GM21423 (cell line): ENCODE data around the gene RRAS.

ENCODE experiments used
- ATAC-seq: cut with Tn5 transposase; IDR thresholded peaks from one replicate; pipeline ENCODE4 v1.9.1; 2021; ENCODE audit warnings: mild to moderate bottlenecking, moderate library complexity; ENCODE audit not compliant: unreplicated experiment

RRAS gene

DNA sequence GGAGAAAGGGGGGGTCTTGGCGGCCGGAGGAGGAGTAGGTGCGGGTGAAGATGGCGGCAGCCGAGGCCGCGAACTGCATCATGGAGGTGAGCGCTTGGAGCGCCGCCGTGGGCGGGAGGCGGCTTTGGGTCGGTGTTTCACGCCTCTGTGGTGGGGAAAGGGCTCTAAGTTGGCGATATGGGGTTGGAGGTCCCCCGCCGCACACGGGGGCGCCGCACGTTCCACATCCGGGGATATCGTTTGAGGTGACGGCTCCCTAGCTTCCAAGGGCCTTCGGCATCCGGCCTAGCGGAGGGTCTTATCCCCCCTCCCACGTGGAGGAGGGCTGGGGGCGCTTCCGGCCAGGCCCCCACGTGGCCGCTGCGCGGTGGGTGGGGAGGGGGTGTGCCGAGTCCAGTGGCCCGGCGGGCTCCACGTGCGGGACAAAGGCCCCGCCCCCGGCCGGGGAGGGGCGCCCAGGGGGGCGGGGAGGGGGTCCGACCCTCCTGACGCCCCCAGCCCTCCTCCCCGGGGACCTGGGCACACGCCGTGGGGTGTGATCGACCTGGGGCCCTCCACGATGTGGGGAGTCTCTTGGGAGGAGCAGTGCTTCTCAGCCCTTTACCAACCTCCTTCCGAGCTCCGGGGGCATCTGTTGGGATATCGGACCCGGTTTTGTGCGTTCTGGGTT is 37.4 kb upstream of the RRAS start, which contains the start of gene PRMT1:
Gene PRMT1 (plus strand): TSS at position 41 of the 670 bp plus-strand sequence. CDS start 10 bp downstream, at position 51.
- no peak for ATAC-seq

DNA sequence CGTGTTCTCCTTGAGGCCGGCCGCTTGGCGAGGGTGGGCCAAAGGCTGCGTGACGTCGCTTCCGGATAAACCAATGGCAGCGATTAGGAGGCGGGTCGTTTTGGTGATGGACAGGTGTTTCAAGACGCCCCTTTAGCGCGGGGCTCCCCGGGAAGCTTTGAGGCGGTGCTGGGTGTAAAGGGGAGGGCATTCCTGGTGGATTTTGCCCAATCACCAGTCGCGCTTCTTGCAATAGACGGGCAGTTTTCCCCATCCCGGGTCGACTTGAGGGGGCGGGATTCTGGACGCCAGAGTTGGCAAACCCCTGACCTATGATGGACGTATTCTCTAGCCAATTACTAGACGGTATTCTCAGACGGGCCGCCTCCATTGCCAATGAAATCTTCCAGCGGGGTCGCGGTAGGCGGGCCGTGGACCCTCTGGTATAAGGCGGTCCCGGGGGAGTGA is 36.9 kb upstream of the RRAS start:
- peak; percentile 70 for ATAC-seq

DNA sequence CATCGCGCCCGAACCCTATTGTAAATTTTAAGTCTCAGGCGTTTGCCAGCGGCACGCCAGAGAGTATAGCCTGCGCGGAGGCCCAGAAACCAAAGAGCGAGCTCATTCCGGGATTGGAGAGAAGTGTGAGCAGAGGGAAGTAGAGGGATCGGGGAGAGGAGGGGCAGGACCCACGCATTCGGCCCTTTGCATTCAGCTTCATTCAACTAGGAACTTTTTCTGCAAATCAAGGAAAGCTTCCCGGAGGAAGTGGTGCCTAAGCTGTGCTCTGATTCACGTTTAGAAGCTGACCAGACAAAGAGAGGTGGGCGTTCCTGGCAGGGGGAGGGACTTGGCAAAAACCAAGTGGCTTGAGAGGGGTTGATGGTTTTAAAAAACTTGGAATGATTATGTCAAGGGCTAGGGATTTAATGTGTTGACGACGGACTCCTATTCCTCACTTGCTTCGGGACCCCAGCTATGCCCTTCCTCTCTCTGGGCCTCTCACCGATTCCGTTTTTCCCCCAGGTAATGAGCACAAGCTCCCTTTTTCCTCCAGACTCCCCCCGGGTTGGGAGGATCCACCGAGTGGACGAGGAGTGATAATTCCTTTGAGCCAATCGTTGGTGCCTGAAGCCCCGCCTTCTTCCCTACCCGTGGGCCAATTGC is 36.3 kb upstream of the RRAS start:
- ATAC-seq: no peak

DNA sequence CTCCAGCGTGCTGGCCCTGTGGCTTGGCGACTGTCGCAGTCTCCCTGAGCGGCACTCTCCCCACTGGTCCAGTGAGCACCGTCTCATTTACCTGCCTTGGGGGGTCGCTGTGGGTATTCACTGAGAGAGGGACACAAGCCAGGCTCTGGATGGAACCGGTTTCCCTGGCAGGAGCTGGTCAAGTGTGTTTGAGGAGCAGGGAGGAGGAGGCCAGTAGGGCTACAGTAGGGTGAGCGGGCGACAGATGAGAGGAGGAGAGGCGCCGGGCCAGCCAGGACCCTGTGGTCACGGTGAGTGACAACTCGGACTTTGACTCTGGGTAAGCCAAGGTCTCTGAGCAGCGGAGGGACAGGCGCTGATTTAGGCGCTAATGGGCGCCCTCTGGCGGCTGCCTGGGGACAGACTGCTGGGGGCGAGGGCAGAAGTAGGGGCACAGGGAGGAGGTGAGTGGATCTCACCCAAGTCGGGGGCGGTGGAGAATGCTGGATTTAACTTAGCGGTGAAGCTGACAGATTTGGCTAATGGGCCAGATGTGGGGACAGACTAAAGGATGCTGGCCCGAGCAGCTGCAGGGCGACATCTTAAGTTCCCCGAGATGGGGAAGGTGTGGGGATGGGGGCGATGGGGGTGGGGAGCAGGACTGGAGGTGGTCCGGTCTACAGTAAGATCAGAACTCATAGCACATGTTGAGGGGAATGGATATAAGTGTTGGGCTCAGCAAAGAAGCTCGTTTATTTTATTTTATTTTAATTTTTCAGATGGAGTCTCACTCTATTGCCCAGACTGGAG is 32.4 kb upstream of the RRAS start:
- ATAC-seq: no peak

DNA sequence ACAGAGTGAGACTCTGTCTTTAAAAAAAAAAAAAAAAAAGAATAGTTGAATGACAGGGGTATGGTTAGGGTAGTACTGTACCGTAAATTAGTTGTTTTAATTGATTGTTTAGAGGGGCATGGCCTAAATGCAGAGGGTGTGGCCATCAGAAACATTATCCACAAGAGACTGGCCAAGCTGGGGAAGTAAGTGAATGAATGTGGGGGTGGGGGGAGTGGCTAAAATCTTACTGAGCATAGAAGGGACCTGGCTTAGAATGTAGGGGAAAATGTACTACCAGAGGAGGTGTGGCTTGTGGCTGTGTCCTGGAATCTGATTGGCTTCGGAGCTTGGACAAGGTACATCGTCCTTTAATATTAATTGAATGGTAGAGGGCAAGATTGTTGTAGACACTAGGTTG is 29.6 kb upstream of the RRAS start:
- ATAC-seq: no peak

DNA sequence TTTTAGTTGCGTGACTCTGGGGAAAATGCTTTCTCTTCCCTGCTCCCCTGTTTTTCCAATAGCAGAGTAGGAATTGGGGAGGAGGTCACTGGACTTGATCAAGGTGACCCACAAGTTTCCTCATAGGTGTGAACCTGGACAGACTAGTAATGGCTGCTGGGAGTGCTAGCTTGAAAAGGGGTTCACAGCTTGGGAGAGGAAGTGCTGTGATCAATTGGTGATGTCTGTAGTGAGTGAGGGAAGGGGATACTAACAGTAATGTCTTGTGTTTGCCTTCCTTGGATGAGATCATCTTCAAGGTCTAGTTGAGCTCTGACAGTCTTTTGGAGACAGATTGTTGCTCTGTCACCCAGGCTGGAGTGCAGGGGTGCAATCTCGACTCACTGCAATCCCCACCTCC is 27.5 kb upstream of the RRAS start:
- ATAC-seq: no peak

DNA sequence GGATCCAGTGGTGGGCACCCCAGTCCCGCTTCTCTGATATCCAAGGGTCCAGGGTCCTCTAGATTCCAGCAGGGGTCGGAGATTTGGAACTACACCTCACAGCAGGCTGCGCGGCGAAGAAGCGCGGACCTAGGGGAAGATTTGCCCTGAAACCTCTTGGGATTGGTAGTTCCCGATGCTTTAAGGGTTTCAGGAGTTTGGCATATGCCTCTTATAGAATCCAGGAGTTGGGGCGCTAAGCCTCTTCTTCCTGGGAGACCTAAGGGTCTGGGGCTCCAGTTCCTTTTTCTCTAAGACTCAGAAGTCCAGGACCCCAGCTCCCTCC is 26.1 kb upstream of the RRAS start:
- no peak for ATAC-seq

DNA sequence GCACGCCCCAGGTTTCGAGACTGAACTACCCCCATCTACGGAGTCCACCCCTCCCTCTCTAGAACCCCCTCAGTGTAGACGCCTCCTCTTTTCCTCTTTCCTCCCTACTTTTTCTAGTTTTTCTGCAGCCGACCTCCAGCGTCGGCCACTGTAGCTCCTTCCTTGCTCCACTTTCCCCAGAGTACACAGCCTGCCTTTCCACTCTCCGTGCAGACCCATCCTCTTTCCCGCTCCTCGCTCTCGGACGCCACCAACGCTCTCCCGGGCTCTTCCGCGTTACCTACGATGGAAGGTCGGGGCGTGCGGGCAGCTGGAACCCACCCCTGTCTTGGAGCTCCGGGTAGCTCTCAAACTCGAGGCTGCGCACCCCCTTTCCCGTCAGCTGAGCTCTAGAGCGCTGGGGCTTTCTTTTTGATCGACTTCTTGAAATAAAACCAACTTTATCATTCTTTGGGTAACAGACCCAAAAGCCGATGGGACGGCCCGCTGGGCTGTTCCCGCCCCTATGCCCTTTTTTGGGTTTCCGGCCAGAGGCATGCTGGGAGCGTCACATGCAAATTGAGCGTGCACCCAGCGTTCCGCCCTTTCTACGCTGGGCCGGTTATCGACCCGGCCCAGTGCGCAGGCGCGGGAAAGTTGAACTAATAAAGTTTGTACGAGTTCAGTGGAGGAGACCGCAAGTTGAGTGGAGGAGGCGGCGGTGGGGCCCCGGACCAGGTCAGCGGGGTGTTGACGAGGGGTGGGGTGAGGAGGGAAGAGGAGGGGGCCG is 25.6 kb upstream of the RRAS start, which contains the start of the genes BCL2L12 and IRF3:
Gene BCL2L12 (plus strand): TSS at position 583 of the 769 bp plus-strand sequence. CDS start 760 bp downstream, outside the sequence.
Gene IRF3 (minus strand): TSS at position 507 of the 769 bp plus-strand sequence. CDS start 1,019 bp downstream, outside the sequence.
- peak; percentile 88 for ATAC-seq

DNA sequence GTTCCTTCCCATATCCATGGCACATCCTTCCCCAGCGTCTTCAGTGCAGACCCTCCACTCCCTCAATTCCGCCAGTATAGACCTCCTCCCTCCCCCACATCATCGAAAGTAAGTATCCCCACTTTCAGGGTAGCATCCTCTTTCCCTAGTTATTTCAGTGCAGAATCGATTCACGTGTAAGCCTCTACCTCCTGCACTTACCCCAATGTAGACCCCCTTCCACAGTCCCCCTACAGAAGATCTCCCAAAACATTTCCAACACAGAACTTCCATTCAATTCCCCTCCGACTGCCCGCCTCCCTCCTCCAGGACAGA is 25.1 kb upstream of the RRAS start:
- ATAC-seq: no peak

DNA sequence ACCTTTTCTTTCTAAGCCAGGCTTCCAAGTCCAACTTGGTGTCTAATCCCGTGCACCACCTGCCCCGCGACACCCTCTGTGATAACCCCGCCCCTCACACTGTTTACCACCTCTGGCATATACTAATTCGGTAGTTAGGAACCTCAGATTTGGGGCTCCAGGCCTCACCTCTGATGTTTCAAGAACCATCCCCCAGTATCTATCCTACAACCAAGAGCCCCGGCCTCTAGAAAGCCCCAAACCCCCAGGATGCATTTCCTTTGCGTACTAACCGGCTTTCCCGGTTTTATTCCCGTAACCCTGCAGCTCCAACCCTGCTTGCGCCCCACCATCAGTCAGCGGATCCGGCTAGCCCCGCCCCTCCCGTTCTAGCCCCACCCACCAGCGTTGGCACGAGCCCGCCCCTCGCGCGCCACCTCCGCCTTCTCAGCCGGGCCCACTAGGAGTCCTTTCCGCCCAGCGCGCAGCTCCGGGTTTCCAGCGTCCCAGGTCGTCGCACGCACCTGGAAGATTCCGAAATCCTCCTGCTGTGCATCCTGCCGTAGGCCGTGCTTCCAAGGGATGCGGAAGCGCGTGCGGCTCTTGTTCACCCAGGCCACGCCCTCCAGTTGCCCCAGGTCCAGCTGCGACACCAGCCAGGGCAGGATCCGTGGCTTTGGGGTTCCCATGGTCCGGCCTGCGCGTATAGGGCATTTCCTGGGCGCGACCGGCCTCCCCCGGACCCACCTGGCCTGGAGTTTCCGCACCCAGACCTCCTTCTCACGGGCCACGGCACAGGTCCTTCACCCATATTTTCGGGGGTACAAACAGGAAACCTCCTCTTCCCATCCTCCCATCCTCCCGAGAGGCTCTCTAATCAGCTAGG is 24.5 kb upstream of the RRAS start:
- peak; percentile 40 for ATAC-seq

DNA sequence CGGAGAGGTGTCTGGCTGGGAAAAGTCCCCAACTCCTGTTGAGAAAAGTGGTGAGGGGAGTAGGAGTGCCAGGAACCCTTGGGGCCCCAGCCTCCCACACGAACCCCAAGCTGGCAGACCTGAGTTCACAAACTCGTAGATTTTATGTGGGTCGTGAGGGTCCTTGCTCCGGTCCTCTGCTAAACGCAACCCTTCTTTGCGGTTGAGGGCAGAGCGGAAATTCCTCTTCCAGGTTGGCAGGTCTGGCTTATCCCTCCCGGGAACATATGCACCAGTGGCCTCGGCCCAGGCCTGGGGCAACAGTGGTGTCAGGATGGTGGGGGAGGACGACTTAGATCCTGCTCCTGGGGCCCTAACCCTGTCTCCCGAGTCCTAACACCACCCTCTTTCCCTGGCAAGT is 23.3 kb upstream of the RRAS start:
- ATAC-seq: no peak

DNA sequence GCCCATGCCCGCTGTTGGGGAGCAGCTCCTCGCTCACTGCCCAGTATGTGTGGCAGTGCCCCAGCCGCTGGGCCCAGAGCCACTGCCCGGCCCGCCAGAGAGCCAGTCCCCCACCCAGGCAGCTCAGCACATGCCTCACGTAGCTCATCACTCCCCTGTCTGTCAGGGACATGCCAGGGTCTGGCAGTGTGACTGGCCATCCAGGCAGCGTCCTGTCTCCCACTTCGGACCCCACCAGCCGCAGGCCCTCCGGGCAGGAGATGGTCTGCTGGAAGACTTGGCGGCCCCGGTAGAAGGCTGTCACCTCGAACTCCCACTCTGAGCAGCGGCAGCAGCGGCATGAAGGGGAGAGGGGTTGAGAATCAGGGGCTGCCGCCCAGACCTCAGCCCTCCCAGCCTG is 22.1 kb upstream of the RRAS start:
- no peak for ATAC-seq

DNA sequence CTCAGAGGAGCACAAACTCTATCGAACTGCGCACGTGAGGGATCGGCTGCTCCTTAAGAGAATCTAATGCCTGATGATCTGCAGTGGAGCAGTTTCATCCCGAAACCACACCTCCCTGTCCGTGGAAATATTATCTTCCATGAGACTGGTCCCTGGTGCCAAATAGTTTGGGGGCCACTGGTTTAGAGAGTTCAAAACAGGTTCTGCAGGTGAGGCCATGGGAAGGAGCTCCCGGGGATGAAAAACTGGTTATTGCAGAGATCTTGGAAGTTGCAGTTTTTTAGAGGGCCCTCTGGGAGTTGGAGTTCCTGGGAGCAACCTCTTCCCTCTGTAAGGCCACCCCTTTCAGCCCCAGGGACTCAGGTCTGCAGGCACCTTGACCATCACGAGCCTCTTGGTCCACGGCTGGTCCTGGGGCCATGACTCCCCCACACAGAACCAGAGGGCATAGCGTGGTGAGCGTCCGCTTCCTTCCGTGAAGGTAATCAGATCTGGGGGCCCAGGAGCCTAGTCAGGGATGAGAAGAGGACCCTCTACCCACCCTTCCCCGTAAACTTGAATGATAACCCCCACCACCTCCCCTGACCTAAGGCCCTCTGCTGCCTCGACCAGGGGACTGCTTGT is 20.5 kb upstream of the RRAS start:
- ATAC-seq: no peak

DNA sequence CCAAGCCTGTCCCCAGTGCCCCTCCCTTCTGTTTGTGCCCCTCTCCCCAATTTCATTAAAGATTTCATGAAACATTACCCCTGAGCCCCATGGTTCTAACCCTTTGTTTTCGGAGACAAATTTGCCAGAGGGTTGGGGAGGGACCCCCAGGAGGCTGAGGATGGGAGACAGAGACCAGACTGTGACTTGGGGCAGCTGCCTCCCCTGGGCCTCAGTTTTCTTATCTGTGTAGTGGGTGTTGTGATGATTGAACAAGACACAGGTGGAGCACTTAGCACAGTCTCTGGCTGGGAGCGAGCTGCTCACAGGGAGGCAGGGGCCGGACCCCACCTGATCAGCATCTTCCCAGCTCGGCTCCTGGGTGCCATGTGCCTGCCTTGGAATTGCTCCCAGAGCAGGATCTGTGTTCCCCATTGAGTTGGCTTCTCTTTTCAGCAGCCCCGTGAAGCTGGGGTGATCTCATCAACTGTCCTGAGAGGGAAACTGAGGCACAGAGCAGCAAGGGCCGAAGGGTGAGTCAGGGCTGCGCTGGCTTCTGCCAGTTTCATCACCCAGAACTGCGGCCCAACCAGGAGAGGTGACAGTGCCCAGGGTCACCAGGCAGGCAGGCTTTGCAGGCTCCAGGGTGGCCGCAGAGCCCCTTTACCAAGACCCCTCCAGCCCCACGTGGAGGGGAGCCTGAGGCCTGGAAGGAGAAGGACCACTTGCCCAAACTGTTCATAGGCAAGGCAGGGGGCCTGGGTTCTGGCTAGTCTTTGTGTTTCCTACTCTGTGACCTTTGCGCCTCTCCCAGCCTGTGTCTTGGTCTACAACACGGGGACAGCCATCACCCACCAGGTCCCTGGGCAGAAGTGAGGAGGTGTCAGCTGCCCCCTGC is 18.9 kb upstream of the RRAS start:
- ATAC-seq: no peak

DNA sequence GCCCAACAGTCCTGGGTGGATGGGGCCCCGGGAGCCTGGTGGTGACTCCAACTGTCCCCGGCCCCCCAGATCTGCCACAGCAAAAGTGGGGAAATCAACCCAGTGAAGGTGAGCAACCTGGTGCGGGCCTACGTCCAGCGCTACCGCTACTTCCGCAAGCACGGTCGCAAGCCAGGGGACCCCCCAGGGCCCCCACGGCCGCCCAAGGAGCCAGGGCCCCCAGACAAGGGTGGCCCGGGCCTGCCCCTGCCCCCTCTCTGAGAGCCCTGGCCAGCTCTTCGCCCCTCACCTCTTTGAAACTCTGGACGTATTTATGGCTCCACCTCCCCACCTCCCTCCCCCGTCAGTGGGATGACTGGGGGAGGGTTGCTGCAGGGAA is 18.2 kb upstream of the RRAS start:
- ATAC-seq: no peak

DNA sequence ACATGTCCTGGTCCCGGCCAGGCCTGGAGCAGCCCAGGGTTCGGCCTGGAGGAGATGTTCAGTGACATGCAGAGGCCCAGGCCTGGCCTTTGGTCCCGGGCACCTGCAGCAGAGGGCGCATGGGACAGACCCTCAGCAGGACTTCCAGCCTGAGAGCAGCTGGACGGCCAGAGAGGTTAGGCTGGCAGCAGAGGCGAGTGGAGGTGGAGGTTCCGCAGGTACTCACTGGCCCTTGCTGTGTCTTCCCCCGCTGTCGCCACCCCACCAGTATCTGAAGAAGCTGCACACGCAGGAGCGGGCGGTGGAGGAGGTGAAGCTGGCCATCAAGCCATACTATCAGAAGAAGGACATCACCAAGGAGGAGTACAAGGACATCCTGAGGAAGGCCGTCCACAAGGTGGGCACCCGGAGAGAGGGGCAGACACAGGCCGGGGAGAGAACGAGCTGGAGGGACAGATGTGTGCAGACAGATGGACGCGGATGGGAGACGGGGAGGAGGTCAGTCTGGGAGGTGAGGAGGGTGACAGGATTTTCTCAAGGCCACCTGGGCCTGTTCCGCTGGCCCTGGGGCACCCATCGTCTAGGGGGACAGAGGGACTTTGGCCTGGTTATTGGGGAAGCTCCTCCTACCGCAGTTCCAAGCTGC is 17.7 kb upstream of the RRAS start:
- ATAC-seq: no peak

DNA sequence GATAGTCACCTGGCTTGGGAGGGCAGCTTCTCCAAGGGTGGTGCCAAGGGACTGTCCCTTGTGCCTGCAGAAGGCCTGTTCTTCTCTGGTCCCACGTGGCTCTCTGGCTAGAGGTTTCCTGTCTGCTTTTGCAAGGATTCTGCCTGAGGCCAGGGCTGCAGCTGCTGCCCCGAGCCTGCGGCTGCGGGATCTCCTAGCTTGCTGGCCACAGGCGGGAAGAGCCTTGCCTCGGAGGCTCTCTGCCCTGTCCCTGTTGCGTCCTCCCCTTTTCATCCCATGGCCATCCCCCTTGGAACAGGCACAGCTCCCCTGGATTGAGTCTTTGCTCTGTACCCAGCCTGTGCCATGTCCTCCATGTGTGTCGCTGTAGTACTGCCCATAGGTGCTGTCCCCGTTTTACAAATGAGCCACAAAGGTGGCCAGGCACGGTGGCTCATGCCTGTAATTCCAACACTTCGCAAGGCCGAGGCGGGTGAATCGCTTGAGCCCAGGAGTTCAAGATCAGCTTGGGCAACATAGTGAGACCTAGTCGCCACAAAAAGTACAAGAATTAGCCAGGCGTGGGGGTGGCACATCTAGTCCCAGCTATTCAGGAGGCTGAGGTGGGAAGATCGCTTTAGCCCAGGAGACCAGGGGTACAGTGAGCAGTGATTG is 16.6 kb upstream of the RRAS start:
- ATAC-seq: no peak
